CD4-positive, alpha-beta T cell (primary cell): ENCODE results near the gene PCCA. TPM values are rescaled to one million over a fixed set of nuclear protein-coding genes. Genes with fewer than 3 reads are reported as not detected.

Experiments used
- ATAC-seq: fragments of 200-7000 bp; cut with Tn5 transposase; one replicate; pipeline ENCODE4 v1.10.0; 2022; ENCODE audit warnings: mild to moderate bottlenecking; ENCODE audit not compliant: poor library complexity
- CTCF ChIA-PET: fragments of 350-600 bp; sonication (Branson Sonifier 250); formaldehyde crosslinking; loops from one replicate; lab custom pipeline; 2021; ENCODE audit warnings: antibody characterized with exemption, inconsistent platforms; lab: Charles Lee
- POLR2A ChIA-PET: fragments of 350-600 bp; sonication (Branson Sonifier 250); formaldehyde crosslinking; loops from one replicate; lab custom pipeline; 2021; ENCODE audit warnings: antibody characterized with exemption, inconsistent platforms; lab: Charles Lee
- DNase-seq, 14 experiments: peaks; one replicate each; pipeline ENCODE4 v3.0.0-alpha.2; 2013 to 2020; ENCODE audit warnings: mixed read lengths in 2 of 14
- H3K27ac ChIP-seq, 2 donors: one replicate each; pipeline versions ENCODE4 v1.5.1 to v1.7.0; 2013; ENCODE audit warnings: low read length in 2 of 2, low read depth in 1 of 2, mild to moderate bottlenecking in 1 of 2
- H3K27me3 ChIP-seq, 2 experiments: 1 replicate in 1 of 2; 2 replicates in 1 of 2; pipeline versions ENCODE4 v1.6.1 to v1.7.0; 2013; ENCODE audit warnings: low read length in 2 of 2, control low read depth in 1 of 2, mild to moderate bottlenecking in 1 of 2, moderate library complexity in 1 of 2; ENCODE audit not compliant: insufficient read depth in 2 of 2, control insufficient read depth in 1 of 2
- H3K36me3 ChIP-seq: one replicate; pipeline ENCODE4 v1.6.1; 2013; ENCODE audit warnings: low read length, control low read depth; ENCODE audit not compliant: insufficient read depth
- H3K4me1 ChIP-seq: one replicate; pipeline ENCODE4 v1.6.1; 2013; ENCODE audit warnings: low read length, control low read depth; ENCODE audit not compliant: insufficient read depth
- H3K4me3 ChIP-seq: one replicate; pipeline ENCODE4 v1.5.1; 2013; ENCODE audit warnings: mild to moderate bottlenecking, low read length, moderate library complexity
- H3K9me3 ChIP-seq, 2 experiments: 1 replicate in 1 of 2; 2 replicates in 1 of 2; pipeline versions ENCODE4 v1.6.1 to v1.7.0; 2013; ENCODE audit warnings: low read length in 2 of 2, mild to moderate bottlenecking in 2 of 2, control low read depth in 1 of 2, moderate library complexity in 1 of 2; ENCODE audit not compliant: control insufficient read depth in 1 of 2, insufficient read depth in 1 of 2
- H3K27ac Mint-ChIP-seq: one replicate; pipeline ENCODE4 v1.8.0; 2020; ENCODE audit warnings: mixed read lengths
- H3K27me3 Mint-ChIP-seq: one replicate; pipeline ENCODE4 v1.8.0; 2021; ENCODE audit warnings: mixed read lengths
- H3K36me3 Mint-ChIP-seq: one replicate; pipeline ENCODE4 v1.8.0; 2021; ENCODE audit warnings: low read depth, mixed read lengths
- H3K4me1 Mint-ChIP-seq: one replicate; pipeline ENCODE4 v1.8.0; 2021; ENCODE audit warnings: low read depth, mixed read lengths
- H3K4me3 Mint-ChIP-seq: one replicate; pipeline ENCODE4 v1.8.0; 2020; ENCODE audit warnings: mild to moderate bottlenecking, mixed read lengths
- H3K9me3 Mint-ChIP-seq: one replicate; pipeline ENCODE4 v1.8.0; 2020; ENCODE audit warnings: mixed read lengths
- intact Hi-C, 2 experiments: fragments of 100-400 bp; cut with DNase I in 1 of 2; cut with micrococcal nuclease in 1 of 2; formaldehyde crosslinking; loops; one replicate each; pipeline versions ENCODE4 v1.15.1 to v1.9.0; 2023 to 2025; cut with DNase I, micrococcal nuclease
- total RNA-seq, 174 experiments: library from RNA in 2 of 174; stranded (reverse) in 2 of 174; gene quantifications; one replicate each; pipeline ENCODE4 v1.2.3 and lab custom pipeline; 2021 to 2026
- TF ChIP-seq, protein P1 (sequence below): fragments of 200-600 bp; IDR thresholded peaks from one replicate; pipeline ENCODE4 v1.8.0; 2022; ENCODE audit warnings: antibody characterized with exemption, mild to moderate bottlenecking

PCCA gene
- total RNA-seq, 2 experiments from 2014 or later, result 4.7 to 5.2 TPM

DNA sequence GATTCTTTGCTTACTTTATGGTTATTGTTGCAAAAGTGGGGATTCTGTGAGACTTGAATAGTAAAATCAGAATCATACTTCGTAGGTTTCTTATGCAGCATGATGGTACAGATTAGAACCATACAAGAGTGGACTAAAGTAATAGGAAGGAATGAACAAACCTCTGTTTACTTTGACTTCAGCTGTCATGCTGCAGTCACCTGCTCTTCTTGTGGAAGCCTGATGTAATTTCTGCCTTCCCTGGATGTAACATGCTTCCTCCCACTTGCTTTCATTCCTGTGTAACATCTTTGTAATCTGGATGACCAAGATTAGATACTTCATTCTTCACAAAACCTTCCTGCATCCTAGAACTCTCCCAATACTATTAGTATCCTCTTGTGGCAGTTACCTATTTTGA, 235.0 kb downstream of the PCCA start:
- Mint-ChIP-seq H3K27ac (no peak overlapping the region), H3K9me3 (no peaks in the 10 kb centered on the region), H3K36me3 (peaks cover 23% of the 10 kb centered on the region), H3K27me3 (no peaks in the 10 kb centered on the region), H3K4me1 (no peaks in the 10 kb centered on the region), H3K4me3 (no peak overlapping the region)
- Histone ChIP-seq H3K27me3 (no peaks in the 10 kb centered on the region), H3K27ac (no peak overlapping the region), H3K4me3 (no peak overlapping the region), H3K36me3 (no peaks in the 10 kb centered on the region), H3K9me3 (no peaks in the 10 kb centered on the region), H3K4me1 (no peaks in the 10 kb centered on the region)
- CTCF ChIA-PET, result no interaction called here
- ATAC-seq (no peak), DNase-seq (no peak)
- intact Hi-C loops, result no loop called here
- POLR2A ChIA-PET, result no interaction called here
- TF ChIP-seq, protein P1, sequence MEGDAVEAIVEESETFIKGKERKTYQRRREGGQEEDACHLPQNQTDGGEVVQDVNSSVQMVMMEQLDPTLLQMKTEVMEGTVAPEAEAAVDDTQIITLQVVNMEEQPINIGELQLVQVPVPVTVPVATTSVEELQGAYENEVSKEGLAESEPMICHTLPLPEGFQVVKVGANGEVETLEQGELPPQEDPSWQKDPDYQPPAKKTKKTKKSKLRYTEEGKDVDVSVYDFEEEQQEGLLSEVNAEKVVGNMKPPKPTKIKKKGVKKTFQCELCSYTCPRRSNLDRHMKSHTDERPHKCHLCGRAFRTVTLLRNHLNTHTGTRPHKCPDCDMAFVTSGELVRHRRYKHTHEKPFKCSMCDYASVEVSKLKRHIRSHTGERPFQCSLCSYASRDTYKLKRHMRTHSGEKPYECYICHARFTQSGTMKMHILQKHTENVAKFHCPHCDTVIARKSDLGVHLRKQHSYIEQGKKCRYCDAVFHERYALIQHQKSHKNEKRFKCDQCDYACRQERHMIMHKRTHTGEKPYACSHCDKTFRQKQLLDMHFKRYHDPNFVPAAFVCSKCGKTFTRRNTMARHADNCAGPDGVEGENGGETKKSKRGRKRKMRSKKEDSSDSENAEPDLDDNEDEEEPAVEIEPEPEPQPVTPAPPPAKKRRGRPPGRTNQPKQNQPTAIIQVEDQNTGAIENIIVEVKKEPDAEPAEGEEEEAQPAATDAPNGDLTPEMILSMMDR, result no peak

DNA sequence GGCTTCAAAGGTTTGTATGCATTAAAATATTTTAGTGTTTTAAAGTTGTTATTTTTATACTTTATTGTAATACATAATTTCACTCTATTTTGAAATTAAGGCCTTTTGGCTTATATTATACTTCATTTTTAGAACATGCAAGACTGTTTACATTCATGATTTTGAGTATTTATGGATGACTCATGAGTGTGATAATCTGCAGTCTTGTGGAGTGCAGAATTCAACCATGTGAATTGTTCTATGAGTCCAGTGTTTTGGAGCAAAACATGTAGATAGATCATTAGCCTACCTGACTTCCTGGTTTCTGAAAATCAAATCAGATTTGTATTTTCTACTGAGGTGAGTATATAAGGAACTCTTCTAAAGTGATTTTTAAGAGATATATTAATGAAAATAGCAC, 241.8 kb downstream of the PCCA start:
- intact Hi-C loops, result no loop called here

DNA sequence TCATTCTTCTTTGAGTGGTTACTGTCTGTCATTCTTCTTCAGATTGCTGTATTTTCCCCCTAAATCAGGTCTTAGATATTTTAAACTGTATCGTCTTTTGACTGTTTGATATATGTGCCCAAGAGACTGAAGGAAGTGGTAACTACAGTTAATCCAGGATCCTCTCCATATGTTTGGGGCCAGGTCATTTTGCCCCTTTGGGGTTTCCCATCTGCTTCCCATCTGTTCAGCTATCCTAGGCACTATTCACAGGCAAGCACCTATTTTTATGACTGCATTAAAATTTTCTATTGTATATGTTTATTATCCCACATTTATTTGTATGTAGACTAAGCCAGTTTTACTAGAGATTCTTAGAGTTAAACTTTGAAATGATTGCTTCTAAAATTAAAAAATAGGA, 244.2 kb downstream of the PCCA start:
- CTCF ChIA-PET, result no interaction called here
- peaks cover 4% of the 10 kb centered on the region for H3K9me3 Mint-ChIP-seq
- H3K4me1 Mint-ChIP-seq, result no peaks in the 10 kb centered on the region
- Histone ChIP-seq H3K36me3 (peaks cover 3% of the 10 kb centered on the region), H3K27me3 (no peaks in the 10 kb centered on the region), H3K9me3 (no peaks in the 10 kb centered on the region), H3K27ac (no peak overlapping the region), H3K4me1 (no peaks in the 10 kb centered on the region), H3K4me3 (no peak overlapping the region)
- no peaks in the 10 kb centered on the region for H3K27me3 Mint-ChIP-seq
- ATAC-seq (no peak), DNase-seq (no peak)
- POLR2A ChIA-PET, result no interaction called here
- peaks cover 33% of the 10 kb centered on the region for H3K36me3 Mint-ChIP-seq
- H3K27ac Mint-ChIP-seq, result no peak overlapping the region
- intact Hi-C loops, result no loop called here
- no peak overlapping the region for H3K4me3 Mint-ChIP-seq
- TF ChIP-seq, protein P1, result no peak

More for the DNA sequence above, 241.8 kb downstream of the PCCA start:
- no peaks in the 10 kb centered on the region for H3K27me3 ChIP-seq
- peaks cover 4% of the 10 kb centered on the region for H3K9me3 Mint-ChIP-seq
- H3K4me1 ChIP-seq, result no peaks in the 10 kb centered on the region
- TF ChIP-seq, protein P1, result no peak
- POLR2A ChIA-PET, result no interaction called here
- H3K36me3 Mint-ChIP-seq, result peaks cover 33% of the 10 kb centered on the region
- H3K9me3 ChIP-seq, result no peaks in the 10 kb centered on the region
- H3K4me3 Mint-ChIP-seq, result no peak overlapping the region
- peaks cover 3% of the 10 kb centered on the region for H3K36me3 ChIP-seq
- H3K4me1 Mint-ChIP-seq, result no peaks in the 10 kb centered on the region
- CTCF ChIA-PET, result no interaction called here
- ATAC-seq (no peak), DNase-seq (no peak)
- no peaks in the 10 kb centered on the region for H3K27me3 Mint-ChIP-seq
- no peak overlapping the region for H3K27ac ChIP-seq
- no peak overlapping the region for H3K4me3 ChIP-seq
- H3K27ac Mint-ChIP-seq, result no peak overlapping the region
